ENCODE measurements around the gene LPIN1. TPM values are rescaled to one million over a fixed set of nuclear protein-coding genes. Genes with fewer than 3 reads are reported as not detected.

LPIN1 gene
- total RNA-seq, 1 donor from 2014 or later, result 12.1 TPM

DNA sequence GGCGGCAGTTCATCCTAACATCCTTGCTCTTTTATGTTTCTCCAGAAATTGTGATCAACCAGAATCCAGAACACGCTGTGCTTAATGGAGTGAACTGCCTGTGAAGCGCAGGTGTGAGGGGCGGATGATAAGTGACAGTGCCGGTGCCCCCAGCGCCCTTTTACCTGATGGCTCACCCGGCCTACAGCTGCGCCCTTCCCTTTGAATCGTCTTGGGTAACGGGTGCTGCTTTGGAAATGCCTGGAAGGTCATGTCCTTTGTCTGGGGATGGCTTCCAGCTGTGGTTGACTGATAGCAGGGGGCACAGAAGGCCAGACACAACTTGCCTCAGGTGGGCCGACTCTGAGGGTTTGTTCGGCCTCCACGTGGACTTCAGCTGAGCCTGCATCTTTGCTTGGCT, 119.4 kb downstream of the LPIN1 start:
- TF ChIP-seq CTCF (IDR thresholded peaks at IDR 0.05; ENCODE audit: insufficient read depth, low read length, severe bottlenecking), result no peak
- no peak for DNase-seq (ENCODE audit: low read depth)
- H3K36me3 ChIP-seq (ENCODE audit: control insufficient read depth, insufficient read depth, low read length), result no peaks in the 10 kb centered on the region
- H3K27me3 ChIP-seq (ENCODE audit: control insufficient read depth, insufficient read depth, low read length), result no peaks in the 10 kb centered on the region
- no peak overlapping the region for H3K4me3 ChIP-seq (ENCODE audit: low read depth, low read length)
- no peak for FAIRE-seq

GRCh38 chr2:11866358-11867335, 120.2 kb downstream of the LPIN1 start:
- Histone ChIP-seq H3K4me3 (ENCODE audit: low read depth, low read length) (no peak overlapping the region), H3K36me3 (ENCODE audit: control insufficient read depth, insufficient read depth, low read length) (no peaks in the 10 kb centered on the region), H3K27me3 (ENCODE audit: control insufficient read depth, insufficient read depth, low read length) (no peaks in the 10 kb centered on the region)
- FAIRE-seq (no peak), DNase-seq (ENCODE audit: low read depth) (no peak)
- no peak for TF ChIP-seq CTCF (IDR thresholded peaks at IDR 0.05; ENCODE audit: insufficient read depth, low read length, severe bottlenecking)

DNA sequence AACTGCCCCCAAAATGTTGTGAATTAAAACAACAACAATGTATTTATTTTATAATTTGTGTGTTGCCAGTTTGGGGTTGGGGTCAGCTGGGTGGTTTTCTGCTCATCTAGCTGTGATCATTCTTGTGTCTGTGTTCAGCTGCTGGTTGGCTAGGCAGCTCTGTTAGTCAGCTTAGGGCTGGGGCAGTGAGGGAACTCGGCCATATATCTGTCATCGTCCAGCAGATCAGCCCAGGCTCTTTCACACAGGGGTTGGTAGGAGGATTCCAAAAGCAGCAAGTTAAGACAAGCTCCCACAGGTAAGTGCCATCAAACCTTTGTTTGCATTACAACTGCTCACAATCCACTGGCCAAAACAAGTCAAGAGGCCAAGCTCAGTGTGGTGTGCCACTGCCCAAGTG, 121.5 kb downstream of the LPIN1 start:
- Histone ChIP-seq H3K27me3 (ENCODE audit: control insufficient read depth, insufficient read depth, low read length) (no peaks in the 10 kb centered on the region), H3K4me3 (ENCODE audit: low read depth, low read length) (no peak overlapping the region), H3K36me3 (ENCODE audit: control insufficient read depth, insufficient read depth, low read length) (no peaks in the 10 kb centered on the region)
- FAIRE-seq, result no peak
- TF ChIP-seq CTCF (IDR thresholded peaks at IDR 0.05; ENCODE audit: insufficient read depth, low read length, severe bottlenecking), result no peak
- DNase-seq (ENCODE audit: low read depth), result peak; percentile 96

GRCh38 chr2:11869391-11869991, 123.1 kb downstream of the LPIN1 start:
- no peaks in the 10 kb centered on the region for H3K27me3 ChIP-seq (ENCODE audit: control insufficient read depth, insufficient read depth, low read length)

GRCh38 chr2:11870064-11870463, 123.6 kb downstream of the LPIN1 start:
- Histone ChIP-seq H3K4me3 (ENCODE audit: low read depth, low read length) (no peak overlapping the region), H3K27me3 (ENCODE audit: control insufficient read depth, insufficient read depth, low read length) (no peaks in the 10 kb centered on the region), H3K36me3 (ENCODE audit: control insufficient read depth, insufficient read depth, low read length) (no peaks in the 10 kb centered on the region)
- no peak for FAIRE-seq
- no peak for DNase-seq (ENCODE audit: low read depth)
- TF ChIP-seq CTCF (IDR thresholded peaks at IDR 0.05; ENCODE audit: insufficient read depth, low read length, severe bottlenecking), result no peak

More at GRCh38 chr2:11869391-11869991, 123.1 kb downstream of the LPIN1 start:
- H3K4me3 ChIP-seq (ENCODE audit: low read depth, low read length), result no peak overlapping the region
- FAIRE-seq (no peak), DNase-seq (ENCODE audit: low read depth) (no peak)
- TF ChIP-seq CTCF (IDR thresholded peaks at IDR 0.05; ENCODE audit: insufficient read depth, low read length, severe bottlenecking), result no peak
- no peaks in the 10 kb centered on the region for H3K36me3 ChIP-seq (ENCODE audit: control insufficient read depth, insufficient read depth, low read length)

All from bronchial epithelial cell (primary cell).